Hematopoietic multipotent progenitor cell treated with erythropoietin and hydrocortisone succinate and interleukin-3 and kit ligand, for 8 days (in vitro differentiated cells): ENCODE results near the gene PMM2.
"Not testable (repeated sequence)": the region's sequence is repeated elsewhere in the genome, so short reads cannot be mapped to it uniquely, and the experiment has no call there.

Source experiments
- DNase-seq: peaks from one replicate; pipeline ENCODE4 v3.0.0-alpha.2; 2015

Gene PMM2

GRCh38 chr16:8819411-8820034 lies 21.9 kb downstream of the PMM2 start:
- DNase-seq = no peak

GRCh38 chr16:8822403-8822802 lies 24.8 kb downstream of the PMM2 start:
- no peak for DNase-seq

- no peak for DNase-seq
Observed at GRCh38 chr16:8826278-8826879, 28.7 kb downstream of the PMM2 start.

DNA sequence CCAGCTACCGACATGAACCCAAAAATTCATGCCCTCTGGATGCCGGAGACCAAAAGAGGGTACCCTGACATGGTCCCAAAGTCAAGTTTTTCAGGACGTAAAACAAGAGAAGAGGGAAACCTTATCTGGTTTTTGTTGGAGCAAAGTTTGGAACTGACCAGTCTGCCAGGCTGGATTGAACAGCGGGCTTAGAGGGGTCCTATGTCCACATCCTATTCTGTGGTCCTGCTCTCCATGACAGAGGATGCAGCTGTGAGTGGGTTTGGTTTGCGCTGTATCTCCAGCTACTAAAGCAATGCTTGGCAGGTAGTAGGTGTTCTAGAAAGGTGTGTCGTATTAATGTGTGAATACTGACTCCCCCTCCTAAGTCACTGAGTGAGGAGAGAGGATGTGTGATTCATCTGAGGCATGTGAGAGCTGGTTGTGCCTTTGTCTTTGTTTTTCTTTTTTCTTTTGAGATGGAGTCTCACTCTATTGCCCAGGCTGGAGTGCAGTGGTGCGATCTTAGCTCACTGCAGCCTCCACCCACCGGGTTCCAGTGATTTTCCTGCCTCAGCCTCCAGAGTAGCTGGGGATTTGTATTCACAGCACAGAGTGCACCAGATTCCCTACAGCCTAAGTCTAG lies 31.0 kb downstream of the PMM2 start:
- no peak for DNase-seq

- DNase-seq = no peak
Observed at GRCh38 chr16:8831450-8831849, 33.8 kb downstream of the PMM2 start.

DNA sequence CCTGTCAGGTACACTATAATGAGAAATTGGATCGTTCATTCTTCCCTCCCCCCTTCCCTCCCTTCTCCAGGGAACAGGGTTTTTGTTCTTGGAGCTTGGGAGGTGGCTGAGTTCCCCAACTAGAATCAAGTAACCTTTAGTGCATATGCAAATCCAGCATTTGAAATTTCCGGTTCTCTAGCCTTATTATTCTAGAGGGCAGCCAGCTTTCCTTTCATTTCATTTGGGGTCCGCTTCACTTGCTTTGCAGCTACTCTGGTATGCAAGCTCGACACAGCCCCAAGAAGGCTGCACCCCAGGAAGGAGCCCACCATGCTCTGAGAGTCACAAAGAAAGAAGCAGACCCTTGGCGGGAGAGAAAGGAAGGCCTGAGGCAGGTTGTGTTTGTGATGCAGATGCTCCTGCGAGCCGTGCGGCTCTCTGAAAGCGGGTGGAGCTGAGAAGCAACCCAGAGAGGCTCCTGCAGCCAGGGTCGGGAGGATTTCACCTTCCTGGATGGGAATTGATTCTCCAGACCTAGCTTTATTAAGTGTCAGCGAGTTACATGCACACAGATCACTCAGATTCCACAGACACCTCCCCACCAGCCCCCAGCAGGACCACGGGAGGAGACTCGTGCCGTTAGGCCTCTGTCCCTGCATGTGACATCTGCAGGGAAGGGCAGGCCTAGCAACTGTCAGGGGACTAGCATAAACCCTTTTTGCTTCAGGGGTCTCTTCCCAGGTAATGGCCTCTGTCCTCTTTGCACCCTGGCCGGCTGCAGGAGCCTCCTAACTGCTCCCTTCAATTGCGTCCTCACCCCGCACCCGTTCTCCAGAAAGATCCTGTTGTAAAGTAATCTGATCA lies 34.5 kb downstream of the PMM2 start:
- no peak for DNase-seq

DNA sequence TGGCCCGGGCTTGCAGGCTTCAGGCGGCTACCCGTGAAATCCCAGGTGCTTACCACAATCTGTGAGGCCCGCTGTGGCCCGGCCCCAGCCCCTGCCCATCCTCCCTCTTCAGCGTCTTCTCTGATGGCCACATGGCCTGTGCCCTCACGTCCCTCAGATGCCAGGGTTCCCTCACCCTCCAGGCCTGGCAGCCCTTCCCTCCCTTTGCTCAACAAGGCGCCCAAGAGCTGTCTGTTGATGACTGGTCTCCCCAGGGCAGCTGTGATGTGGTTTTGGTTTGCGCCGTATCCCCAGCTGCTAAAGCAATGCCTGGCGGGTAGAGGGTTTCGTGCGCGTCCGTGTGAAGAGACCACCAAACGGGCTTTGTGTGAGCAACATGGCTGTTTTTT lies 35.1 kb downstream of the PMM2 start:
- DNase-seq = no peak

- DNase-seq = not testable (repeated sequence)
Observed at GRCh38 chr16:8836797-8837196, 39.2 kb downstream of the PMM2 start.

- not testable (repeated sequence) for DNase-seq
Observed at GRCh38 chr16:8837594-8837993, 40.0 kb downstream of the PMM2 start.

DNA sequence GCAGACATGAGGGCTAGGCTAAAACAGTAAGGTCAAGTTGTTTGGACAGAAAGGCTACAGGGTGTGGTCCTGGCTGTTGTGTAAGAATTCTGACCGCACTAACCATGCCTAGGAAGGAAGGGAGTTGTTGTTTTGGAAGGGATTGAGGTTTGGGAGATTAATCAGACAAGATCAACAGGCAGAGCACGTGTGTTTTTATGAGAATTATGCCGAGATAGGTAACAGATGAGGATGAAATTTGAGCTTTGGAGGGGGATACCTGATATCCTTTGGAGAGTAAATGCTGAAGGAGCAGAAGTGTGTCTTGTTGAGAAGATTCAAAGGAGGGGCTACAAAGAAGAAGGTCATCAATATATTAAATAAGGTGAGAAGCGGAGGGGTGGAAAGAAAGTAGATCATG lies 44.4 kb downstream of the PMM2 start:
- not testable (repeated sequence) for DNase-seq

GRCh38 chr16:8843296-8843695 lies 45.7 kb downstream of the PMM2 start:
- not testable (repeated sequence) for DNase-seq

- DNase-seq = no peak
Observed at GRCh38 chr16:8845699-8846298, 48.2 kb downstream of the PMM2 start.

DNA sequence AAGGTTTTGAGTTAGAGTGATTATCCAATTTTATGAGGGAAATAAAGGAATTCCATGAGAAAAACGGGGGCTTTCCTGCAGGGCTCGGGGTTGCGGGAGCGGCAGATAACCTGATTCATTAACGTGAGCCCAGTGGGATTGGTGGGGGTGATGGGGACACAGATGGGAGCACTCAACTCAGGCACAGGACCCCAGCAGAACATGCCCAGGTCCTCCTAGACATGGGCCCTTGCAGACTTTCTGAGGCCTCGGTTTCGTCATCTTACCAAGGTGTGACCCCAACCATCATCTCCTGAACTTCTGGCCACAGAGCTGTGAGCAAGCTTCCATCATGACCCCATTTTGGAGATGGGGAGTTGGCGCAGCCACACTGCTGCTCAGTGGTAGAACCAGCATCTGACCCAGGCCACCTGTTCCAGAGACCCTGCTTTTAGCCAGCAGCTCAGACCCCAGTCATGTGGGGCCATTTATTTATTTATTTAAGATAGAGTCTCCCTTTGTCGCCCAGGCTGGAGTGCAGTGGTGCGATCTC lies 48.8 kb downstream of the PMM2 start:
- DNase-seq = no peak

- no peak for DNase-seq
Observed at GRCh38 chr16:8847145-8847544, 49.5 kb downstream of the PMM2 start.

DNA sequence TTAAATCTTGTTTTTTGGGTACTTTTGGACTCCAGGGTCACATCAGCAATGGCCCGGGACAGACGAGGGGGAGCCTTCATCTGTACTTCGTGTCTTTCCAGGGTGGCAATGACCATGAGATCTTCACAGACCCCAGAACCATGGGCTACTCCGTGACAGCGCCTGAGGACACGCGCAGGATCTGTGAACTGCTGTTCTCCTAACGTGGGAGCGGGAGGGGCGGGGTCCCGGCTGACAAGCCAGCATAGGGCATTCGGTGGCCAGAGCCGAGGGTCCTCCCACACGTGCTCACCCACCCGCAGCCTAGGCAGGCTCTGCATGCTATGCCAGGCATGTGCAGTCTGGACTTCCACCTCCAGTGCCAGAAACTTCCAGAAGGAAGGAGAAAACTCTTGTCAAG lies 50.0 kb downstream of the PMM2 start:
- DNase-seq = no peak

- DNase-seq = no peak
Observed at GRCh38 chr16:8848231-8848938, 50.7 kb downstream of the PMM2 start.

DNA sequence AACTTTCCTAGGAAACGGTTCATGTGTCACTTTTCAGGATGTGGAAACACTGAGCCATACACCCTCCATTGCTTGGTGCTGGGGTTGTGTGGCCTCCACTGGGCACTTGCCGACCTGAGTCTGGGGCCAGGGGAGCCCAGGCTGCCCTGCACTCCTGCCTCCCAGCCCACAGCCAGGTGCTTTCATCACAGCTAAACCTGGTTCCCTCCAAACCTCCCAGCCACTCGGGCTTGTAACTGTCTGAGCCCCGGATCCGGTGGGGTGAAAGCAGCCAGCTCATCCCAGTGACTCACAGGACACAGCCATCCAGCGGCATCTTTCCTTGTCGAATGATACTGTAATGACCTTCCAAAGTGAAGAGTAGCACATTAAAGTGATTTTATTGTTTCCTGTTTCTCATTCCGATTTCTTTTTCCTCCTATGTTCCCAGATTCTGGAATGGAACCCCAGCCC lies 51.3 kb downstream of the PMM2 start:
- no peak for DNase-seq

GRCh38 chr16:8849411-8850011 lies 51.9 kb downstream of the PMM2 start:
- no peak for DNase-seq

DNA sequence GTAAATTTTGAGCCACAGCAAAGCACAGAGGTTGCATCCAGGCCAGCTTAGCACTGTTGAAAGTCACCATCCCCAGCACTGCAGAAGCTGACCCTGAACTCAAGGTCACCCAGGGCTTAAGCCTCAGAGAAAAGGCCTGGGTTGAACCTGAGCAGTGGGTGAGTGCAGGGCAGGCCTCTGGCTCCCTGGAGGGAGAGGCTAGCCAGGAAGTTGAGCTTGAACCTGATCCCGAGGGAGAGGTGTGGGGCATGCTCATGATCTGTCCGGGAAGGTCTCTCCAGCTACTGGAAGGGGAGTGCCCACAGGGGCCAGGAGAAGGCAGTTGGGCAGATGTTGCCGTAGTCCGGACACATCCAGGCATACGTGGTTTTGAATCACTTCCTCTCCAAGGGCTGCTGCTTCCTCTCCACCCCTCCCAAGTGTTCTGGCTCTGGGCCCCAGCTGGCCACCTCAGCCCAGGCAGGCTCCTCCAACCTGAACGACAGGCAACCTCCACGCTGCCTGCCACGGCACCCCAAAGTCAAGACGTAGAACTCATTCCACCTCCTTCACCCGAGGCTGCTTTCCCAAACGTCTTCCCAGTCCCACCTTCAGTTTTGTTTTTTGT lies 52.7 kb downstream of the PMM2 start:
- no peak for DNase-seq

DNA sequence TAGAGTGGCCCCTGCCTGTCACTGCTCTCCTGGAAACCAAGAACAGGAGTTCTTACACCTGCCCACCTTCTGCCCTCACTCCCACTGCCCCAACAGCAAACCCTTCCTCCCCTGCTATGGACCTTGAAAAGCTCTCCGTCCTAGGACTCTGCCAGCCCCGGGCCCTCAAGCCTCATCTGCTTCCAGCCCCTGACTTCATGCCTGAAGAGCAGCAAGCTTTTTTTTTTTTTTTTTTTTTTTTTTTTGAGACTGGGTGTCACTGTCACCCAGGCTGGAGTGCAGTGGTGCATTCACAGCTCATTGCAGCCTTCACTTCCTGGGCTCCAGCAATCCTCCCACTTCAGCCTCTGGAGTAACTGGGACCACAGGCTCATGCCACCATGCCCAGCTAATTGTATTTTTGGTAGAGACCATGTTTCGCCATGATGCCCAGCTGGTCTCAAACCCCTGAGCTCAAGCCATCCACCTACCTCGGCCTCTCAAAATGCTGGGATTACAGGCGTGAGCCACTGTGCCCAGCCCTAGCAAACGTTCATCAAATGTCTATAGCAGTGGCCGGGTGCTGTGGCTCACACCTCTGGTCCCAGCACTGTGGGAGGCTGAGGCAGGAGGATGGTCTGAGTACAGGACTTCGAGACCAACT lies 54.2 kb downstream of the PMM2 start:
- DNase-seq = no peak

- DNase-seq = no peak
Observed at GRCh38 chr16:8852534-8852933, 54.9 kb downstream of the PMM2 start.
